H9 (cell line): ENCODE measurements around the gene CAB39. TPM values are rescaled to one million over a fixed set of nuclear protein-coding genes. Genes with fewer than 3 reads are reported as not detected.
A peak's percentile ranks its signal among the peaks of the same experiment; 100 is the strongest.

Experiments
- DNase-seq: peaks from one replicate; pipeline ENCODE4 v3.0.0-alpha.2; 2017
- H2AFZ ChIP-seq: one replicate; pipeline ENCODE4 v1.6.1; 2013; ENCODE audit warnings: mild to moderate bottlenecking, low read length, control low read depth, moderate library complexity
- H2AK5ac ChIP-seq: 2 replicates; pipeline ENCODE4 v1.6.1; 2013; ENCODE audit warnings: low read length, control low read depth, mixed read lengths; ENCODE audit not compliant: insufficient read length
- H2BK120ac ChIP-seq: one replicate; pipeline ENCODE4 v1.6.1; 2013; ENCODE audit warnings: low read depth, mild to moderate bottlenecking, low read length, control low read depth, inconsistent platforms; ENCODE audit not compliant: poor library complexity, severe bottlenecking
- H2BK12ac ChIP-seq: 2 replicates; pipeline ENCODE4 v1.6.1; 2013; ENCODE audit warnings: low read length, control low read depth, mixed read lengths, low read depth; ENCODE audit not compliant: insufficient read length
- H2BK15ac ChIP-seq: 2 replicates; pipeline ENCODE4 v1.6.1; 2013; ENCODE audit warnings: low read depth, low read length, control low read depth
- H2BK20ac ChIP-seq: one replicate; pipeline ENCODE4 v1.6.1; 2013; ENCODE audit warnings: low read depth, mild to moderate bottlenecking, low read length, control low read depth, inconsistent platforms; ENCODE audit not compliant: poor library complexity, severe bottlenecking
- H2BK5ac ChIP-seq: 2 replicates; pipeline ENCODE4 v1.6.1; 2013; ENCODE audit warnings: low read length, control low read depth, mixed read lengths; ENCODE audit not compliant: insufficient read length
- H3K14ac ChIP-seq: 2 replicates; pipeline ENCODE4 v1.6.1; 2013; ENCODE audit warnings: low read length, control low read depth; ENCODE audit not compliant: insufficient read depth
- H3K18ac ChIP-seq: 2 replicates; pipeline ENCODE4 v1.6.1; 2013; ENCODE audit warnings: low read depth, mild to moderate bottlenecking, mixed read lengths, low read length, control low read depth; ENCODE audit not compliant: insufficient read length
- H3K23ac ChIP-seq: 2 replicates; pipeline ENCODE4 v1.6.1; 2013; ENCODE audit warnings: low read length, control low read depth, mixed read lengths, low read depth; ENCODE audit not compliant: insufficient read length
- H3K23me2 ChIP-seq: 2 replicates; pipeline ENCODE4 v1.6.1; 2013; ENCODE audit warnings: low read depth, mild to moderate bottlenecking, mixed read lengths, low read length, control low read depth; ENCODE audit not compliant: insufficient read length, poor library complexity, severe bottlenecking
- H3K27ac ChIP-seq: 2 replicates; pipeline ENCODE4 v1.5.1; 2013; ENCODE audit warnings: low read length, control low read depth, mixed read lengths, low read depth; ENCODE audit not compliant: insufficient read length
- H3K27me3 ChIP-seq: 2 replicates; pipeline ENCODE4 v1.6.1; 2013; ENCODE audit warnings: low read length, control low read depth, inconsistent platforms; ENCODE audit not compliant: insufficient read depth
- H3K4ac ChIP-seq: 2 replicates; pipeline ENCODE4 v1.6.1; 2013; ENCODE audit warnings: low read depth, mild to moderate bottlenecking, control low read depth, inconsistent platforms, low read length, moderate library complexity
- H3K4me1 ChIP-seq: 2 replicates; pipeline ENCODE4 v1.6.1; 2013; ENCODE audit warnings: low read length, control low read depth, inconsistent platforms; ENCODE audit not compliant: insufficient read depth
- H3K4me2 ChIP-seq: 2 replicates; pipeline ENCODE4 v1.6.1; 2013; ENCODE audit warnings: low read length, control low read depth, mixed read lengths; ENCODE audit not compliant: insufficient read length, insufficient read depth
- H3K56ac ChIP-seq: 2 replicates; pipeline ENCODE4 v1.6.1; 2013; ENCODE audit warnings: low read depth, mild to moderate bottlenecking, mixed read lengths, low read length, control low read depth; ENCODE audit not compliant: insufficient read length
- H3K79me1 ChIP-seq: 2 replicates; pipeline ENCODE4 v1.6.1; 2013; ENCODE audit warnings: low read depth, mild to moderate bottlenecking, moderate library complexity, low read length, control low read depth, inconsistent platforms; ENCODE audit not compliant: insufficient read depth, poor library complexity, severe bottlenecking
- H3K79me2 ChIP-seq: 2 replicates; pipeline ENCODE4 v1.6.1; 2013; ENCODE audit warnings: low read length, control low read depth, inconsistent platforms; ENCODE audit not compliant: insufficient read depth
- H3K9ac ChIP-seq: 2 replicates; pipeline ENCODE4 v1.6.1; 2013; ENCODE audit warnings: low read length, control low read depth, mixed read lengths; ENCODE audit not compliant: insufficient read length; ENCODE audit errors: extremely low read depth
- H3K9me3 ChIP-seq: one replicate; pipeline ENCODE4 v1.6.1; 2013; ENCODE audit warnings: low read depth, low read length, inconsistent platforms; ENCODE audit not compliant: control insufficient read depth
- H3T11ph ChIP-seq: one replicate; pipeline ENCODE4 v1.6.1; 2013; ENCODE audit warnings: mild to moderate bottlenecking, low read length, control low read depth, inconsistent platforms
- H4K20me1 ChIP-seq: one replicate; pipeline ENCODE4 v1.6.1; 2013; ENCODE audit not compliant: control insufficient read depth, insufficient read length, insufficient read depth
- H4K5ac ChIP-seq: 2 replicates; pipeline ENCODE4 v1.6.1; 2013; ENCODE audit warnings: low read depth, mild to moderate bottlenecking, mixed read lengths, low read length, control low read depth; ENCODE audit not compliant: insufficient read length
- H4K8ac ChIP-seq: replicated peaks from 2 replicates; pipeline ENCODE4 v1.6.1; 2013; ENCODE audit warnings: low read length, control low read depth, mixed read lengths, low read depth; ENCODE audit not compliant: insufficient read length
- H4K91ac ChIP-seq: 2 replicates; pipeline ENCODE4 v1.6.1; 2013; ENCODE audit warnings: low read depth, mild to moderate bottlenecking, moderate library complexity, mixed read lengths, low read length, control low read depth; ENCODE audit not compliant: insufficient read length
- H3K27ac Mint-ChIP-seq, 3 experiments: 2 replicates in 2 of 3; 3 replicates in 1 of 3; pipeline ENCODE4 v1.8.0; 2020 to 2021; ENCODE audit warnings: mixed read lengths in 3 of 3, mild to moderate bottlenecking in 1 of 3, moderate library complexity in 1 of 3
- H3K27me3 Mint-ChIP-seq: 2 replicates; pipeline ENCODE4 v1.8.0; 2021; ENCODE audit warnings: low read depth, mild to moderate bottlenecking, moderate library complexity, mixed read lengths
- H3K36me3 Mint-ChIP-seq, 3 experiments: 2 replicates in 2 of 3; 3 replicates in 1 of 3; pipeline ENCODE4 v1.8.0; 2020 to 2021; ENCODE audit warnings: low read depth in 3 of 3, mixed read lengths in 3 of 3; ENCODE audit not compliant: insufficient read depth in 1 of 3
- H3K4me1 Mint-ChIP-seq, 2 experiments: 2 replicates each; pipeline ENCODE4 v1.8.0; 2020; ENCODE audit warnings: mixed read lengths in 2 of 2
- H3K4me3 Mint-ChIP-seq, 2 experiments: 2 replicates in 1 of 2; 3 replicates in 1 of 2; pipeline ENCODE4 v1.8.0; 2020 to 2021; ENCODE audit warnings: mild to moderate bottlenecking in 2 of 2, mixed read lengths in 2 of 2, moderate library complexity in 1 of 2
- H3K9me3 Mint-ChIP-seq, 2 experiments: 2 replicates in 1 of 2; 3 replicates in 1 of 2; pipeline ENCODE4 v1.8.0; 2020; ENCODE audit warnings: mild to moderate bottlenecking in 2 of 2, mixed read lengths in 2 of 2, moderate library complexity in 1 of 2
- CTCF ChIP-seq: fragments of 200-600 bp; sonication (generic); conservative IDR thresholded peaks from 3 replicates; pipeline ENCODE4 v1.8.0; 2021; ENCODE audit warnings: antibody characterized with exemption, mild to moderate bottlenecking
- WGBS: extraction: QIAGEN DNeasy Blood & Tissue Kit; methylation state at CpG from one replicate; pipeline ENCODE4 v1.1.7; 2013; ENCODE audit warnings: missing lambda C conversion rate, low lambda C conversion rate, mixed read lengths; ENCODE audit not compliant: insufficient read length; ENCODE audit errors: extremely low coverage; 5-methylcytosine and 5-hydroxymethylcytosine counted together
- total RNA-seq: library from RNA; stranded (reverse); gene quantifications from 2 replicates; pipeline ENCODE4 v1.2.1, GENCODE V29; 2021

Gene CAB39
- total RNA-seq, 1 experiment from 2014 or later: 42.7 TPM

DNA sequence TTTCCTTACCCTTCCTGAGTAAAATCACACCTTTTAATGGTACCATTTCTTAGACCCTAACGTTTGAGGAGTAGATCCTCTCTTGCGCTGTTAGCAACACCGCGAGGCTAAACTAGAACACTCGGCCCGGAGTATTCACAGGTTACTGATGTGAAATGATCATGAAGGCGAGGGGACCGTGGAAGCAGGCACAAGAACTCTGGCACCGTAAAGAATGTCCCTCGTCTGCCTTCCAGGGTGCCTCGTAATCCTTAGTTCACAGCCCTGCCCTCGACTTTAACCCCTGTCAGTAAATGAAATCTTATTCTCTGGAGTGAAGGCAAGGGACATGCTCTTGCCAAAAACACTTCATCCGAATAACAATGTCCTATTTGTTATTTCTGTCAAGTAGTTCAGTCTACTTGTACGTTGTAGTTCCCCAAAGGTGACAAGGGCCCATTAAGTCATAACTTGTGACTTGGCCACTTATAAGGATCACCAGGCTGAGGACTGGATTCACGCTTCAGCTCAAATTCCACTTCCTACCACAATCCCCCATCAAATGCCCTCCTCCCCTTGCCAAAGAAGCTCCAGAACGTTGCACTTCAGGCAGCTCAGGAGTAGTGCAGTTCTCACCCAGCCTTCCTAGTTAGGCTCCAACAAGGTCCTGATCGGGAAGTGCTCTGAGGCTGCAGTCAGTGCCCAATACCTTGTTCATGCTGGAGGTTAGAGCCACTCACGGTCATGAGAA is 108.8 kb downstream of the CAB39 start:
- Histone ChIP-seq H3K9me3 (no peaks in the 10 kb centered on the region), H3K27me3 (no peaks in the 10 kb centered on the region), H3K9ac (no peak overlapping the region), H3K14ac (no peak overlapping the region), H2BK5ac (no peak overlapping the region), H3K56ac (no peak overlapping the region), H2BK20ac (no peak overlapping the region), H2BK12ac (no peak overlapping the region), H3K4me1 (no peaks in the 10 kb centered on the region), H4K91ac (no peak overlapping the region), H3K4ac (no peak overlapping the region), H2AK5ac (no peak overlapping the region), H3K23ac (no peak overlapping the region), H3K23me2 (no peaks in the 10 kb centered on the region), H4K20me1 (no peaks in the 10 kb centered on the region), H3K18ac (no peak overlapping the region), H2BK120ac (no peak overlapping the region), H4K8ac (no peak overlapping the region), H3K27ac (no peak overlapping the region), H3K79me1 (no peaks in the 10 kb centered on the region), H2BK15ac (no peak overlapping the region), H3T11ph (no peak overlapping the region), H3K79me2 (no peaks in the 10 kb centered on the region), H4K5ac (no peak overlapping the region), H3K4me2 (no peak overlapping the region), H2AFZ (no peak overlapping the region)
- Mint-ChIP-seq H3K4me3 (no peak overlapping the region; a peak in 1 of 5 replicates), H3K4me1 (peaks cover 9 to 11% of the 10 kb centered on the region in 2 experiments), H3K27me3 (no peaks in the 10 kb centered on the region), H3K9me3 (no peaks in the 10 kb centered on the region; a peak in 1 of 5 replicates), H3K36me3 (peaks cover 6 to 21% (median 17%) of the 10 kb centered on the region in 3 experiments; a peak in 6 of 7 replicates), H3K27ac (peak overlapping the region in 2 of 3 experiments; percentile 42 to 57; a peak in 3 of 7 replicates)
- no peak for DNase-seq
- TF ChIP-seq CTCF: no peak
- WGBS: no CpG with 5 or more reads among the region's 18 CpGs
